Endothelial cell of umbilical vein (primary cell): ENCODE measurements around the gene MEGF11. TPM values are rescaled to one million over a fixed set of nuclear protein-coding genes. Genes with fewer than 3 reads are reported as not detected.

Experiments
- BruUV-seq: library from RNA; stranded (reverse); fragments of 400-500 nt; replicated peaks from 2 replicates; lab custom pipeline; 2021; lab: Mats Ljungman, UMichigan
- CTCF ChIA-PET: fragments of 300-600, 350-600 bp; sonication (Branson Sonifier 250); formaldehyde crosslinking; loops from one replicate; lab custom pipeline; 2021; ENCODE audit warnings: antibody characterized with exemption, inconsistent platforms; lab: Charles Lee
- POLR2A ChIA-PET: fragments of 300-600, 350-600 bp; sonication (Branson Sonifier 250); formaldehyde crosslinking; loops from one replicate; lab custom pipeline; 2021; ENCODE audit warnings: antibody characterized with exemption, inconsistent platforms; lab: Charles Lee
- DNase-seq: peaks from one replicate; pipeline ENCODE4 v3.0.0-alpha.2; 2011; ENCODE audit warnings: low read depth, low spot score
- FAIRE-seq: peaks from 2 replicates; lab custom pipeline; 2011; peaks lifted over from hg19 to GRCh38; lab: Jason Lieb, UNC
- H2AFZ ChIP-seq: 2 replicates; pipeline ENCODE4 v1.6.0; 2012; ENCODE audit warnings: low read depth, low read length, control low read depth, inconsistent platforms
- H3K27ac ChIP-seq: 2 replicates; pipeline ENCODE4 v1.5.1; 2011; ENCODE audit warnings: low read depth, mild to moderate bottlenecking, control low read depth, low read length, moderate library complexity; ENCODE audit not compliant: insufficient read depth
- H3K27me3 ChIP-seq, 2 experiments: 2 replicates each; pipeline versions ENCODE4 v1.6.0 to v1.6.1; 2011; ENCODE audit warnings: low read length in 2 of 2, mixed read lengths in 1 of 2; ENCODE audit not compliant: control insufficient read depth in 2 of 2, insufficient read depth in 2 of 2
- H3K36me3 ChIP-seq, 2 experiments: 2 replicates in 1 of 2; 3 replicates in 1 of 2; pipeline ENCODE4 v1.5.1; 2011; ENCODE audit warnings: low read length in 2 of 2, mild to moderate bottlenecking in 1 of 2, moderate library complexity in 1 of 2; ENCODE audit not compliant: control insufficient read depth in 2 of 2, insufficient read depth in 2 of 2; ENCODE audit errors: extremely low read depth in 1 of 2
- H3K4me1 ChIP-seq: 3 replicates; pipeline ENCODE4 v1.5.1; 2011; ENCODE audit warnings: mild to moderate bottlenecking, low read length; ENCODE audit not compliant: control insufficient read depth, insufficient read depth; ENCODE audit errors: extremely low read depth
- H3K4me2 ChIP-seq: 2 replicates; pipeline ENCODE4 v1.6.1; 2011; ENCODE audit warnings: low read length, control low read depth, mixed read lengths; ENCODE audit not compliant: insufficient read depth
- H3K4me3 ChIP-seq, 3 experiments: fragments of 200-600 bp in 1 of 3; sonication (generic), shearing (Covaris generic) in 1 of 3; replicated peaks in 1 of 3; 2 replicates each; pipeline ENCODE4 v1.5.1; 2011 to 2016; ENCODE audit warnings: control low read depth in 3 of 3, low read length in 3 of 3, mild to moderate bottlenecking in 2 of 3, inconsistent platforms in 1 of 3, low read depth in 1 of 3, moderate library complexity in 1 of 3; ENCODE audit not compliant: insufficient read depth in 1 of 3
- H3K79me2 ChIP-seq: 2 replicates; pipeline ENCODE4 v1.6.0; 2012; ENCODE audit warnings: low read length, inconsistent platforms; ENCODE audit not compliant: control insufficient read depth, insufficient read depth
- H3K9ac ChIP-seq: replicated peaks from 2 replicates; pipeline ENCODE3; 2011; ENCODE audit warnings: low read length, control low read depth; ENCODE audit not compliant: insufficient read depth; ENCODE audit errors: extremely low read depth
- H3K9me1 ChIP-seq: replicated peaks from 3 replicates; pipeline ENCODE4 v1.6.0; 2011; ENCODE audit warnings: mild to moderate bottlenecking, low read length; ENCODE audit not compliant: control insufficient read depth, insufficient read depth; ENCODE audit errors: extremely low read depth
- H3K9me3 ChIP-seq: replicated peaks from 2 replicates; pipeline ENCODE4 v1.5.1; 2012; ENCODE audit warnings: low read length, inconsistent platforms; ENCODE audit not compliant: control insufficient read depth, insufficient read depth
- H4K20me1 ChIP-seq: replicated peaks from 2 replicates; pipeline ENCODE3; 2011; ENCODE audit warnings: mild to moderate bottlenecking, low read length; ENCODE audit not compliant: control insufficient read depth, insufficient read depth; ENCODE audit errors: extremely low read depth
- CTCF ChIP-seq, 2 donors: IDR thresholded peaks; 1 replicate in 1 of 2; 2 replicates in 1 of 2; pipeline ENCODE4 v1.5.1; 2011; ENCODE audit warnings: low read length in 2 of 2, mild to moderate bottlenecking in 2 of 2, moderate library complexity in 2 of 2, control low read depth in 1 of 2, inconsistent platforms in 1 of 2, low read depth in 1 of 2; ENCODE audit not compliant: insufficient read depth in 1 of 2; ENCODE audit errors: extremely low read depth in 1 of 2
- EZH2 ChIP-seq: IDR thresholded peaks from 2 replicates; pipeline ENCODE4 v1.6.1; 2012; ENCODE audit warnings: borderline replicate concordance, low read depth, mild to moderate bottlenecking, moderate library complexity, low read length, inconsistent platforms; ENCODE audit not compliant: severe bottlenecking
- FOS ChIP-seq: IDR thresholded peaks from 2 replicates; pipeline ENCODE4 v1.6.1; 2011; ENCODE audit warnings: mild to moderate bottlenecking, low read length, moderate library complexity, borderline replicate concordance; ENCODE audit not compliant: insufficient read depth
- GATA2 ChIP-seq: IDR thresholded peaks from 2 replicates; pipeline ENCODE4 v1.7.0; 2011; ENCODE audit warnings: low read depth, mild to moderate bottlenecking, moderate library complexity, mixed read lengths, low read length; ENCODE audit not compliant: insufficient read length, insufficient read depth
- JUN ChIP-seq: IDR thresholded peaks from 2 replicates; pipeline ENCODE4 v1.6.1; 2011; ENCODE audit warnings: borderline replicate concordance, low read depth; ENCODE audit not compliant: insufficient read length, insufficient read depth
- MAX ChIP-seq: IDR thresholded peaks from 2 replicates; pipeline ENCODE4 v1.6.1; 2011; ENCODE audit not compliant: insufficient read depth, insufficient read length
- MYC ChIP-seq: IDR thresholded peaks from one replicate; pipeline ENCODE4 v1.6.1; 2011; ENCODE audit warnings: mild to moderate bottlenecking, low read depth, low read length
- POLR2A ChIP-seq: IDR thresholded peaks from 2 replicates; pipeline ENCODE4 v1.6.1; 2012; ENCODE audit warnings: low read depth, mild to moderate bottlenecking, control low read depth, low read length
- POLR2AphosphoS5 ChIP-seq: IDR thresholded peaks from 2 replicates; pipeline ENCODE4 v1.6.1; 2012; ENCODE audit warnings: low read depth, mild to moderate bottlenecking, control low read depth, low read length, moderate library complexity; ENCODE audit not compliant: insufficient read depth
- dilution Hi-C: fragments of 300-500 bp; cut with MboI; formaldehyde crosslinking; loops from one replicate; pipeline ENCODE4 v1.15.0; 2019; ENCODE audit warnings: low sequenced_read_pairs; ENCODE audit not compliant: extremely low pct_ligation_motif_present
- intact Hi-C: fragments of 100-400 bp; cut with micrococcal nuclease; formaldehyde crosslinking; loops from one replicate; pipeline ENCODE4 v1.10.0; 2022
- polyA plus RNA-seq, 4 experiments: library from polyadenylated mRNA; depleted of rRNA in 3 of 4; stranded (reverse) in 3 of 4; unstranded in 1 of 4; fragments of >200 nt; gene quantifications; 2 replicates each; pipeline versions ENCODE4 v1.2.1 to v1.2.3, GENCODE V29; 2011 to 2012; ENCODE audit warnings: missing spikeins in 1 of 4
- total RNA-seq: library from RNA; stranded (reverse); gene quantifications from 2 replicates; pipeline ENCODE4 v1.2.3, GENCODE V29; 2021

Gene MEGF11
- total and polyA plus RNA-seq, 2 donors (not counting 3 experiments of a cell fraction or from before 2014, with no cell fraction given), result not detected

GRCh38 chr15:66041276-66041675 is 212.3 kb downstream of the MEGF11 start:
- FAIRE-seq, result no peak
- dilution Hi-C loops, result no loop called here
- Histone ChIP-seq H3K79me2 (no peaks in the 10 kb centered on the region), H3K9me1 (no peaks in the 10 kb centered on the region), H3K36me3 (no peaks in the 10 kb centered on the region), H4K20me1 (no peaks in the 10 kb centered on the region), H3K27ac (no peak overlapping the region), H2AFZ (no peak overlapping the region), H3K4me2 (no peak overlapping the region), H3K4me1 (no peaks in the 10 kb centered on the region), H3K4me3 (no peak overlapping the region), H3K9me3 (no peaks in the 10 kb centered on the region), H3K27me3 (peaks cover 17 to 19% of the 10 kb centered on the region in 2 experiments), H3K9ac (no peak overlapping the region)
- ChIA-PET CTCF (interaction anchor here (0.5 kb wide), 1 partner anchor 57 kb away, joined by 3 read pairs; no protein-coding TSS in a partner anchor), POLR2A (no interaction called here)
- no peak for TF ChIP-seq FOS
- no peak for TF ChIP-seq MYC
- TF ChIP-seq POLR2A, result no peak
- TF ChIP-seq MAX, result no peak
- TF ChIP-seq CTCF (IDR thresholded peaks at IDR 0.05; ENCODE audit: extremely low read depth in 1 of 2, insufficient read depth in 1 of 2, low read depth in 1 of 2, low read length in 2 of 2), result no peak
- no peak for TF ChIP-seq POLR2AphosphoS5
- no peak for TF ChIP-seq EZH2
- TF ChIP-seq JUN, result no peak
- no peak for TF ChIP-seq GATA2
- no peak for DNase-seq
- intact Hi-C loops, result no loop called here
- BruUV-seq, result no TSS peak
